Activated T-helper 17 cell treated with anti-CD3 and anti-CD28 coated beads, Interleukin-2, amount 50 U/mL, for 72 hours (primary cell): Measurements from ENCODE around the gene SNX32. TPM values are rescaled to one million over a fixed set of nuclear protein-coding genes. Genes with fewer than 3 reads are reported as not detected.
A peak's percentile ranks its signal among the peaks of the same experiment; 100 is the strongest.

Experiments
- ATAC-seq: fragments of 150-1000 bp; cut with Tn5 transposase; replicated peaks from 2 replicates; pipeline ENCODE4 v1.10.0; 2021; ENCODE audit warnings: mild to moderate bottlenecking, moderate library complexity
- H3K27ac Mint-ChIP-seq: one replicate; pipeline ENCODE4 v1.8.0; 2022; ENCODE audit warnings: mixed read lengths
- H3K27me3 Mint-ChIP-seq: one replicate; pipeline ENCODE4 v1.8.0; 2022; ENCODE audit warnings: mixed read lengths
- H3K36me3 Mint-ChIP-seq: one replicate; pipeline ENCODE4 v1.8.0; 2022; ENCODE audit warnings: low read depth, mild to moderate bottlenecking, mixed read lengths
- H3K4me1 Mint-ChIP-seq: one replicate; pipeline ENCODE4 v1.8.0; 2022; ENCODE audit warnings: mixed read lengths
- H3K4me3 Mint-ChIP-seq: one replicate; pipeline ENCODE4 v1.8.0; 2022; ENCODE audit warnings: mild to moderate bottlenecking, mixed read lengths
- H3K9me3 Mint-ChIP-seq: one replicate; pipeline ENCODE4 v1.8.0; 2022; ENCODE audit warnings: mixed read lengths
- total RNA-seq, 2 donors: library from RNA; stranded (reverse); gene quantifications; one replicate each; pipeline ENCODE4 v1.2.3, GENCODE V29; 2022

SNX32 gene
- total RNA-seq, 2 donors from 2014 or later, result 1.6 to 6.6 TPM

DNA sequence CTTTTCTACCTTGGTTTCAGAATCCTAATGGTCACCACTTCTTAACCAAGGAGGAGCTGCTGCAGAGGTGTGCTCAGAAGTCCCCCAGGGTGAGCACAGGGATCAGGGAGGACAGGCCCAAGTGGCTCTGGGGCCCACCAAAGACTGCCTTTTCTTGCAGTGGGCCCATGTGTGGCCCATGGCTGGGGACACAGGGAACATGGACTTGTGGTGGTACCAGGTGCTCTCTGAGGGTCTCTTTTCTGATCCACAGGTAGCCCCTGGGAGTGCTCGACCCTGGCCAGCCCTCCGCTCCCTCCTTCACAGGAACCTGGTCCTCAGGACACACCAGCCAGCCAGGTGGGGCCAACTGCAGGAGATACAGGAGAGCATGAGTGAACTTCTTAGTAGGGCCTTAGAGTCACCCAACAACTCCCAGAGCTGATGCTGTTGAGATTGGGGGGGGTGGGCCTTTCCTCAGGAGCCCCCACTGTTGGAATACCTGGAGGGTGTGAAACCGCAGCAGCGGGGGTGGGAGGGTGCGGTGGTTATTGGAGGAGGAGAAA, 28.5 kb downstream of the SNX32 start:
- peak overlapping the region; percentile 89 for H3K4me3 Mint-ChIP-seq
- H3K27me3 Mint-ChIP-seq, result no peaks in the 10 kb centered on the region
- H3K27ac Mint-ChIP-seq, result peak overlapping the region; percentile 78
- no peaks in the 10 kb centered on the region for H3K9me3 Mint-ChIP-seq
- H3K36me3 Mint-ChIP-seq, result peaks cover 74% of the 10 kb centered on the region
- peaks cover 10% of the 10 kb centered on the region for H3K4me1 Mint-ChIP-seq
- ATAC-seq, result no peak

DNA sequence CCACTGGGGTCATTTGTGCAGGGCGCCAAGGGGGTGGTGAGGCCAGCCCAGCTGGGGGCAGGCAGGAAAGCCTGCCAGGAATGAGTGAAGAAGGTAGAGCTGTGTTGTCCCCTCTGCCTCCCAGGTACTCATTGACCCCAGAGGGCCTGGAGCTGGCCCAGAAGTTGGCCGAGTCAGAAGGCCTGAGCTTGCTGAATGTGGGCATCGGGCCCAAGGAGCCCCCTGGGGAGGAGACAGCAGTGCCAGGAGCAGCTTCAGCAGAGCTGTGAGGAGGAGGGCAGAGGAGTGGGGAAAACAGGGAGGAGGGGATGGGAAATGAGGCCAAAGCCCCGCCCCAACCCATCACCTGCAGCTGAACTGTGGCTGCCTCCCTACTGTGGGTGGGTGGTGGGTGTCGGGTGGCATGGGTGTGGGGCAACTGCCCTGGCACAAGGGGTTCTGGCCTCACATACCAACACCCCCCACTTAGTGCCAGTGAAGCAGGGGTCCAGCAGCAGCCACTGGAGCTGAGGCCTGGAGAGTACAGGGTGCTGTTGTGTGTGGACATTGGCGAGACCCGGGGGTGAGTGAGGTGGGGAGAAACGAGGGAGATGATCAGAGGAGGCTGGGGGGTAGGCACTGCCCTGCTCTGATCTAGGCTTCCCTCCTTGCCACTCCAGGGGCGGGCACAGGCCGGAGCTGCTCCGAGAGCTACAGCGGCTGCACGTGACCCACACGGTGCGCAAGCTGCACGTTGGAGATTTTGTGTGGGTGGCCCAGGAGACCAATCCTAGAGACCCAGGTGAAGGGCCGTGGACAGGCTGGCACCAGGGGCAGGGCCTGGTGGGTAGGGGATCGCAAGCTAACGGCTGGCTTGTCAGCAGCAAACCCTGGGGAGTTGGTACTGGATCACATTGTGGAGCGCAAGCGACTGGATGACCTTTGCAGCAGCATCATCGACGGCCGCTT, 29.5 kb downstream of the SNX32 start:
- peaks cover 73% of the 10 kb centered on the region for H3K36me3 Mint-ChIP-seq

DNA sequence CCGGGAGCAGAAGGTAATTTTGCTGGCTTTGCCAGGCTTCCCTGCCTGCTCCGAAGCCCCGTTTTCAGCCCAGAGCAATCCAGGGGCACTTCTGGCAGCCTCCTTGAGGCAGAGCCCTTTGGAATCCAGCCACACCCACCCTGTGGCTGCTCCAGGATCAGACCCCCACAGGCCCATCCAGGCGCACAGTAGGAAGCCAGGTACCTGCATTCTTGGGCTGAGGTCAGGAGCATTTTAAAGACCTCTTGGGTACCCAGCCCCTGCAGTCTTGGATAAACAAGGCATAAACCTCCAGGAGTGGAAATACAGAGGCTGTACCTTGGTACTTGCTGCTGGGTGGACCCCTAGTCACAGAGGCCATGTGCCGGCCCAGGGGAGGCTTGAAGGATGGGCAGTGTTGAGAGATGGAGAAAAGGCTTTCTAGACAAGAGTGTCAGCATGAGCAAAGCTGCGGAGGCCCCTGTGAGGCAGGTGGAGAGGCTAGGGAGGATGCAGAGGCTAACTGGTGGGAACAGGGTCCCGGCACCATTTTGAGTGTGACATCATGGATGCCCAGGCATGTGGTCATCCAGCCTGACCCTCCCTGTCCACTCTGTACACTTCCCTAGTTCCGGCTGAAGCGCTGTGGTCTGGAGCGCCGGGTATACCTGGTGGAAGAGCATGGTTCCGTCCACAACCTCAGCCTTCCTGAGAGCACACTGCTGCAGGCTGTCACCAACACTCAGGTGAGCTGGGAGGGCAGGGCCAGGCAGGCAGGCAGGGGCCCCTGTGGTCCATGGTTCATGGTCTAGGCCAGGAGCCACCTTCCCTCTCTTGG, 30.3 kb downstream of the SNX32 start:
- Mint-ChIP-seq H3K36me3 (peaks cover 72% of the 10 kb centered on the region), H3K27me3 (no peaks in the 10 kb centered on the region), H3K4me3 (no peak overlapping the region), H3K4me1 (peaks cover 10% of the 10 kb centered on the region), H3K9me3 (no peaks in the 10 kb centered on the region), H3K27ac (no peak overlapping the region)
- no peak for ATAC-seq

More for the DNA sequence above, 29.5 kb downstream of the SNX32 start:
- no peak for ATAC-seq
- peaks cover 10% of the 10 kb centered on the region for H3K4me1 Mint-ChIP-seq
- peak overlapping the region; percentile 78 for H3K27ac Mint-ChIP-seq
- no peaks in the 10 kb centered on the region for H3K9me3 Mint-ChIP-seq
- peak overlapping the region; percentile 89 for H3K4me3 Mint-ChIP-seq
- H3K27me3 Mint-ChIP-seq, result no peaks in the 10 kb centered on the region

DNA sequence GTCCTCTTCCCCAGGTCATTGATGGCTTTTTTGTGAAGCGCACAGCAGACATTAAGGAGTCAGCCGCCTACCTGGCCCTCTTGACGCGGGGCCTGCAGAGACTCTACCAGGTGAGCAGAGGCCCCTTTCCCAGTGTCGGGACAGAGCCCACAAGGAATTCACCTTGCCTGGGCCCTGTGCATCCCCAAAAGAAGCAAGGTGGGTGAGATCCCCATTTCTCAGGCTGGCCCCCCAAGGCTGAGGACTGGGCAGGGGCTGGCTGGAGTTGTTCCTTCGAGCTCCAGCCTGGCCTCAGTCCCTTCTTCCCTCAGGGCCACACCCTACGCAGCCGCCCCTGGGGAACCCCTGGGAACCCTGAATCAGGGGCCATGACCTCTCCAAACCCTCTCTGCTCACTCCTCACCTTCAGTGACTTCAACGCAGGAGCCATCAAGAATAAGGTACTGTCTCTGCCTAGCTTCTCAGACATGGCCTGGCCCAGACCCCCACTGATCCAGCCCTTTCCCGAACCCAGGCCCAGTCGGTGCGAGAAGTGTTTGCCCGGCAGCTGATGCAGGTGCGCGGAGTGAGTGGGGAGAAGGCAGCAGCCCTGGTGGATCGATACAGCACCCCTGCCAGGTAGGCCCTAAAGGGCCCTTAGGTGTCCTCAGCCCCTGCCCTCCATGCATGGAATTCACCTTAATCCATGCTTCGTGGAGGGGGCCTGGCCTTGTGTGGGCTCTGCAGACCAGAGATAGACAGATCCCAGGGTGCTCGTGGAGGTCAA, 31.1 kb downstream of the SNX32 start:
- Mint-ChIP-seq H3K27me3 (no peaks in the 10 kb centered on the region), H3K9me3 (no peaks in the 10 kb centered on the region), H3K36me3 (peaks cover 71% of the 10 kb centered on the region), H3K27ac (no peak overlapping the region), H3K4me1 (peaks cover 10% of the 10 kb centered on the region), H3K4me3 (no peak overlapping the region)
- no peak for ATAC-seq

DNA sequence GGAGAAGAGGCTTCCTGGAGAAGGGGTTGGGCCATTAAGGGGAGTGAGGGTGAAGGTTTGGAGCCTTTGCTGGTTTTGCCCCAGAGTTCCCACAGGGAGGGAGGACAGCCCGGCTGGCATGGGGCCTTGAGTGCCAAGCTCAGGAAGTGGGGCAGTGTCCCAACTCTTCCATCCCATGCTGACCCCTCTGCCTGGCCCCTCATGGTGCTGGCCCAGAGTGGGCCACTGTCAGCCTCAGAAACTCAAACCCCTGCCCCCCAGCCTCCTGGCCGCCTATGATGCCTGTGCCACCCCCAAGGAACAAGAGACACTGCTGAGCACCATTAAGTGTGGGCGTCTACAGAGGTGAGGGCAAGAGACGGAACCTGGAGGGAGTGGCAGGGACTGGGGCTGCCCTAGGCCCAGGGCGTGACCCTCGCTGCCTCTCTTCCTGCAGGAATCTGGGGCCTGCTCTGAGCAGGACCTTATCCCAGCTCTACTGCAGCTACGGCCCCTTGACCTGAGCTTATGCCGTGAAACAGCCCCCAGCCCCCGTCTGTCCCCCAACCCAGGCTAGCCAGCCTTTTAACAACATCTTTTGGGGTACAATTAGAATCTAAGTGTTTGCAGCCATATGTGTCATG, 31.9 kb downstream of the SNX32 start:
- H3K36me3 Mint-ChIP-seq, result peaks cover 65% of the 10 kb centered on the region
- ATAC-seq, result no peak
- peaks cover 10% of the 10 kb centered on the region for H3K4me1 Mint-ChIP-seq
- no peaks in the 10 kb centered on the region for H3K27me3 Mint-ChIP-seq
- H3K4me3 Mint-ChIP-seq, result no peak overlapping the region
- no peak overlapping the region for H3K27ac Mint-ChIP-seq
- H3K9me3 Mint-ChIP-seq, result no peaks in the 10 kb centered on the region

DNA sequence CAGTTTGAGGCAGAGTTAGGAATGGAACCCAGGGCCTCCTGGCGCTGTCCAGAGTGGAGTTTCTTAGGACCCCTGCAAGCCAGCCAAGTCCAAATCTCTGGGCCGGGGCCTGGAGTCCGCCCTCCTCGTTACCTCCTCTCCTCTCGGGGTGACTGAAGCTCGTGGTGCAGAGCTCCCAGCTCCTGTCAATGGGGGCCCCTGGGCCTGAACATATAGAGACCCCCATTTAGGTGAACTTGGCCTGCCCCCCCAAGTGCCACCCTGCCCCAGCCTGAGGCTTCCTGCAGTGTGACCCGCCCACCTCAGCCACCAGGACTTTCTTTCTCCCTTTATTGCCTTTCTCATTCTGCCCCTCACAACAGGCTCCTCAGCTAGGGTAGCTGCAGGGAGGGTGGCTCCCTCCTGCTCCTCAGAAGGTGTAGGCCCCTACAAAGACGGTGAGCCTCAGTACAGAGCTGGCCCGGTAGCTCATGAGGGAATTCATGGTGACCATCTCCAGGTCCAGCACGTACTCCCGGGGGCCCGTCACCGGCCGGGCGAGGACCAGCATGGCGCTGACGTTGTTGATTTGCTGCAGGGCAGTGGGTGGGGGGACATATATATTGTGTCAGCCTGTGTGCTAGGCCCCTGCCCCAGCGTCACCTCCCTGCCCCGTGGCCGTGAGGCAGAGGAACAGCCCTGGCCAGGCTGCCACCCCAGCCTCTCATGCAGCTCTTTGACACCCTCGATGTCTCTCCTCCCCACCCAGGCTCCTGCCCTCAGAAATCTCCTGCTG, 32.9 kb downstream of the SNX32 start:
- no peaks in the 10 kb centered on the region for H3K27me3 Mint-ChIP-seq
- no peaks in the 10 kb centered on the region for H3K9me3 Mint-ChIP-seq
- no peak for ATAC-seq
- no peak overlapping the region for H3K27ac Mint-ChIP-seq
- H3K36me3 Mint-ChIP-seq, result peaks cover 55% of the 10 kb centered on the region
- H3K4me1 Mint-ChIP-seq, result peaks cover 10% of the 10 kb centered on the region
- H3K4me3 Mint-ChIP-seq, result no peak overlapping the region

DNA sequence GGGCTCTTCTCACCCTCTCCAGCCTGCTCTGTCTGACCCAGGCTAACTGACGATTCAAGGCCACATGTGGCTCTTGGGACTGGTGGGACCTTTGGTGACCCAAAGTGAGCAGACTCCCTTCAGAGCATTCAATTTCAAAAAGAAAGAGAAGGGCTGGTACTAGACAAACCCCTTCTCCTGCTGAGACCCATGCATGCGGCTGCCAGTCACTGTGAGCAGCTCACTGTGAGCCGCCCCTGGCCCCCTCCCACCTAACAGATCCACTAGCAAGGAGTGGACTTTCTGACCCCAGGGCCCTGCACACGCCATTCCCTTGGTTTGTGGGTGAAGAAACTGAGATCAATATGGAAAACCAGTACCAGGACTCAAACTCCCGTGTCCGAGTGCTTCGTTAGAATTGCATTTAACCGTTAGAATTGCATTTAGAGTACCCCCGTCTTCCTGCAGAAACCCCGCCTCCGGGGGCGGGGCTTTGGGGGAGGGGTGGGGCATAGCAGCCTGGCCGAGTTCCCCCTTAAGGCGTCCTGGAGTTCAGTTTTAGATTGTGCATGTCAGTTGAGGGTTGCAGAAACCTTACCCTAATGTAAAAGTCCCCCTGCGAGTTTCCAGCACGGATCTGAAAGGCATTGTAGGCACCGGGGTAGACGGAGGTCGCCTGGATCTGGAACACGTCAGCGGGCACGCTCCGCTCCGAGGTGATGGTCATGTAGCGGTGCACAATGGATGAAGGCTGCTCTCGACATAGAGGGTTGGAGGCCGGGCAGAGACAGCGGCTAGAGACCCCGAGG, 33.7 kb downstream of the SNX32 start:
- peaks cover 48% of the 10 kb centered on the region for H3K36me3 Mint-ChIP-seq
- no peaks in the 10 kb centered on the region for H3K9me3 Mint-ChIP-seq
- H3K4me1 Mint-ChIP-seq, result peaks cover 10% of the 10 kb centered on the region
- no peak overlapping the region for H3K27ac Mint-ChIP-seq
- no peaks in the 10 kb centered on the region for H3K27me3 Mint-ChIP-seq
- no peak overlapping the region for H3K4me3 Mint-ChIP-seq
- ATAC-seq, result no peak

DNA sequence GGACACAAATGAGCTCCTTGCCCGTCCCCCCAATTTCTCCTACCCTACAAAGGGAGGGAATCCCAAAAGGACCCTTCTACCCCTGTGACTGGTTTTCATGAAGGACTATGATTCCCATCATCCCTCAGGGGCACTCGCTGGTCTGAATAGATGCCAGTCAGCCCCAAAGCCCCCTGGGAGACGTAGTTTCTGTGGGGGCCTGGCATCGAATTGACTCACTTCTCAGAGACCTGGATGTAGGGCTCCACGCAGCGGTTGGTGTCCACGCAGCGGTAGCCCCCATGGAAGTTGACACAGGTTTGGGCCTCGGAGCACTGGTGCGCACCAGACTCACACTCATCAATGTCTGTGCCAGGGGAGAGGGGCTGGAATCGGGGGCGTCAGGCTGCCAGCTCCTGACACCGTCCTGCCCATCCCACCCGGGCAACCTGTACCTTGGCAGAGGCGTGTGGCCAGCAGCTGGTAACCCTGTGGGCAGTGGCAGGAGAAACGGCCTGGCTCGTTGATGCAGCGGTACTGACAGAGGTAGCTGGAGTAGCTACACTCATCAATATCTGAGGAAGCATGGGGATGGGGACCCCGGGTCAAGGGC, 34.4 kb downstream of the SNX32 start:
- H3K4me1 Mint-ChIP-seq, result peaks cover 4% of the 10 kb centered on the region
- H3K36me3 Mint-ChIP-seq, result peaks cover 44% of the 10 kb centered on the region
- ATAC-seq, result no peak
- H3K27me3 Mint-ChIP-seq, result no peaks in the 10 kb centered on the region
- H3K27ac Mint-ChIP-seq, result no peak overlapping the region
- H3K9me3 Mint-ChIP-seq, result no peaks in the 10 kb centered on the region
- no peak overlapping the region for H3K4me3 Mint-ChIP-seq

DNA sequence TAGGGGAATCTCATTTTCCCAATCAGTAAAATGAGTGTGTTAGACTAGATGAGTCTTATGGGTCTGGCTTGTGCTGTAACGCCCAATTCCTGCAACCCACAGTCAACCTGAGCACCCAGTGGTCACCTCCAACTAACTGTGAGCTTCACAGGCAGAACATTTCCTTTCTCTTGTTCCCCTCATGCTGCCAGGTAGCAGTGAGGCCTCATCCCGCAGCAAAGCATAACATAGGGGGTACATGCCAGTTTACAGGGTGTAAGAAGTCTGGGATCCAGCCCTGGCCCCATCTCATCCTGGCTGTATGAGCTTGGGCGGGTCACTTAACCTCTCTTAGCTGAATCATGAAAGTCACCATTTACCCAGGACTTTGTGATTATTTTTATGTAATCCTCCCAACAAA, 35.1 kb downstream of the SNX32 start:
- no peak overlapping the region for H3K4me3 Mint-ChIP-seq
- peaks cover 4% of the 10 kb centered on the region for H3K4me1 Mint-ChIP-seq
- peak overlapping the region; percentile 46 for H3K27ac Mint-ChIP-seq

DNA sequence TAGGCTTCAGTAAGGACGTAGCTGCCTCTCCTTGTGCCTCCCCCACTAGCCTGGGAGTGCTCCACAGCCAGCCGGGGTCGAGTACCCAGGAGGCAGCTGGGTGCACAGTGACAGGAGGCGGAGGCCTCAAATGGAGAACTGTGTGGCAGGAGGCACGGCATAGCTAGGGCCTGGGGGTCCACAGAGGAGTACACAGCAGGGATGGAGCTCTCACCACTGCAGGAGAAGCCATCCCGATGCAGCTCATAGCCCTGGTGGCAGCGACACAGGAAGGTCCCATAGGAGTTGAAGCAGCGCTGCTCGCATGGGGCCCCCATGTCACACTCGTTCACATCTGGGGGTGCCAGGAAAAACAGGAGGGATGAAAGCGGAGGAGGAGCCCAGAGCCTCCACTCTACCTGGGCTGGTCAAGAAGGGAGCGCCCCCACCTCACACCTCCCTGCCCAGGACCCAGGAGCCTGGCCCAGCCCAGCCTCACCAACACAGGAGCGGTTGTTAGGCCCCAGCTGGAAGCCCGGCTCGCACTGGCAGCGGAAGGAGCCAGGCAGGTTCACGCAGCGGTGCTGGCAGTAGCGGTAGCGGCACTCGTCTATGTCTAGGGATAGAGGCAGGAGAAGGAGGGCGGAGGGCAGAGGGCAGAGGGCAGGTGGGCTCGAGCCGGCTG, 36.0 kb downstream of the SNX32 start:
- Mint-ChIP-seq H3K27me3 (no peaks in the 10 kb centered on the region), H3K9me3 (no peaks in the 10 kb centered on the region), H3K4me3 (no peak overlapping the region), H3K27ac (peak overlapping the region; percentile 46), H3K4me1 (peaks cover 4% of the 10 kb centered on the region), H3K36me3 (peaks cover 32% of the 10 kb centered on the region)
- no peak for ATAC-seq

More for the DNA sequence above, 35.1 kb downstream of the SNX32 start:
- no peaks in the 10 kb centered on the region for H3K9me3 Mint-ChIP-seq
- peaks cover 40% of the 10 kb centered on the region for H3K36me3 Mint-ChIP-seq
- no peaks in the 10 kb centered on the region for H3K27me3 Mint-ChIP-seq
- ATAC-seq, result no peak

DNA sequence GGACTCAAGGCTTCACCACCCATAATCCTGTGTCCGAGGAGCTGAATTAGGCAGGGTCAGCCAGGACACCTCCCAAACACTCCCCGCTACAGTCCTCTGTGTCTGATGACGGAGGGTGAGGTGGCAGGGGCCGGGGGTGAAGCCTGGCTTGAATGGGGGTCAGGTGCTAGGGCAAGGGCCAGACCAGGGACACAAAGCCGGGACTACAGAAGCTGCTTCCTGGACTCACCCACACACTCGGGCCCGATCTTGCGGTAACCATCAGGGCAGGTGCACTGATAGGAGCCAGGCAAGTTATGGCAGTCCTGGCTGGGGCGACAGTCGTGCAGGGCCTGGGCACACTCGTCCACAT, 36.5 kb downstream of the SNX32 start:
- peak overlapping the region; percentile 46 for H3K27ac Mint-ChIP-seq
- no peak for ATAC-seq

More for the DNA sequence above, 36.5 kb downstream of the SNX32 start:
- Mint-ChIP-seq H3K4me1 (peaks cover under 1% of the 10 kb centered on the region), H3K36me3 (peaks cover 27% of the 10 kb centered on the region), H3K27me3 (no peaks in the 10 kb centered on the region), H3K9me3 (no peaks in the 10 kb centered on the region), H3K4me3 (peak overlapping the region; percentile 29)
